AG04450 (cell line): ENCODE data around the gene FGF5. TPM values are rescaled to one million over a fixed set of nuclear protein-coding genes. Genes with fewer than 3 reads are reported as not detected.

ENCODE experiments used
- CTCF ChIA-PET: fragments of 300-600, 350-600 bp; formaldehyde crosslinking; extraction: SDS; loops from one replicate; lab custom pipeline; 2022; ENCODE audit warnings: antibody characterized with exemption, inconsistent platforms; lab: Charles Lee
- POLR2A ChIA-PET: fragments of 350-600 bp; formaldehyde crosslinking; extraction: SDS; loops from one replicate; lab custom pipeline; 2021; ENCODE audit warnings: antibody characterized with exemption, inconsistent platforms; lab: Yijun Ruan, JAX
- DNase-seq: peaks from one replicate; pipeline ENCODE4 v3.0.0-alpha.2; 2011; ENCODE audit warnings: low read depth, low spot score
- H3K27ac ChIP-seq: one replicate; pipeline ENCODE4 v1.5.1; 2012; ENCODE audit warnings: low read depth, low read length, control low read depth
- H3K27me3 ChIP-seq: one replicate; pipeline ENCODE4 v1.6.0; 2012; ENCODE audit warnings: low read length; ENCODE audit not compliant: control insufficient read depth, insufficient read depth
- H3K4me3 ChIP-seq: 2 replicates; pipeline ENCODE4 v1.5.1; 2011; ENCODE audit warnings: mild to moderate bottlenecking, low read depth, low read length, control low read depth
- H3K9me3 ChIP-seq: 2 replicates; pipeline ENCODE4 v1.5.1; 2012; ENCODE audit warnings: low read length; ENCODE audit not compliant: control insufficient read depth, insufficient read depth
- polyA plus RNA-seq: library from polyadenylated mRNA; depleted of rRNA; stranded (reverse); fragments of >200 nt; gene quantifications from 2 replicates; pipeline ENCODE4 v1.2.3, GENCODE V29; 2011
- TF ChIP-seq, protein P1 (sequence below): IDR thresholded peaks from 2 replicates; pipeline ENCODE4 v1.5.1; 2011; ENCODE audit warnings: low read depth, low read length, control low read depth, inconsistent platforms

Gene FGF5
- polyA plus RNA-seq, 1 experiment: 39.9 TPM

DNA sequence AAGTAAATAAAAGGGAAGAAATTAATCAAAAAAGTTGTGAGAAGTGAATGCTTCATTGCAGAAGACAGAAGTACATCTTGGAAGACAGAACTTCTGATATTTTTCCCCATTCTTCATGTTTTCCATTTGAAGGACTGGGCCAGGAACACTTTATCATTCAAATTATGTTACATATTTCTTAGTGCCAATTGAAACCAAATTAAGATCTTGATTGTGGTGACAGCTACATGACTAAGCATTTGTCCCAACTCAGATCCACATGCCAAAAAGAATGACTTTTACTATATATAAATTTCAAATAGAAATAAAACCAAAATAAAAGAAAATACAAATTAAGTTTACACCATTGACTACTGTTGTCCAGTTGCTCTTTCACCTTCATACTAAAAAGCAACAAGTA, 14.0 kb upstream of the FGF5 start:
- Histone ChIP-seq H3K27me3 (no peaks in the 10 kb centered on the region), H3K9me3 (no peaks in the 10 kb centered on the region), H3K27ac (no peak overlapping the region), H3K4me3 (no peak overlapping the region)
- TF ChIP-seq, protein P1, sequence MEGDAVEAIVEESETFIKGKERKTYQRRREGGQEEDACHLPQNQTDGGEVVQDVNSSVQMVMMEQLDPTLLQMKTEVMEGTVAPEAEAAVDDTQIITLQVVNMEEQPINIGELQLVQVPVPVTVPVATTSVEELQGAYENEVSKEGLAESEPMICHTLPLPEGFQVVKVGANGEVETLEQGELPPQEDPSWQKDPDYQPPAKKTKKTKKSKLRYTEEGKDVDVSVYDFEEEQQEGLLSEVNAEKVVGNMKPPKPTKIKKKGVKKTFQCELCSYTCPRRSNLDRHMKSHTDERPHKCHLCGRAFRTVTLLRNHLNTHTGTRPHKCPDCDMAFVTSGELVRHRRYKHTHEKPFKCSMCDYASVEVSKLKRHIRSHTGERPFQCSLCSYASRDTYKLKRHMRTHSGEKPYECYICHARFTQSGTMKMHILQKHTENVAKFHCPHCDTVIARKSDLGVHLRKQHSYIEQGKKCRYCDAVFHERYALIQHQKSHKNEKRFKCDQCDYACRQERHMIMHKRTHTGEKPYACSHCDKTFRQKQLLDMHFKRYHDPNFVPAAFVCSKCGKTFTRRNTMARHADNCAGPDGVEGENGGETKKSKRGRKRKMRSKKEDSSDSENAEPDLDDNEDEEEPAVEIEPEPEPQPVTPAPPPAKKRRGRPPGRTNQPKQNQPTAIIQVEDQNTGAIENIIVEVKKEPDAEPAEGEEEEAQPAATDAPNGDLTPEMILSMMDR: no peak
- ChIA-PET POLR2A (no interaction called here), CTCF (interaction anchor here (1.0 to 2.0 kb wide), 3 partner anchors 10 to 50 kb away, joined by 3 to 6 read pairs (median 4); no protein-coding TSS in a partner anchor)
- no peak for DNase-seq

DNA sequence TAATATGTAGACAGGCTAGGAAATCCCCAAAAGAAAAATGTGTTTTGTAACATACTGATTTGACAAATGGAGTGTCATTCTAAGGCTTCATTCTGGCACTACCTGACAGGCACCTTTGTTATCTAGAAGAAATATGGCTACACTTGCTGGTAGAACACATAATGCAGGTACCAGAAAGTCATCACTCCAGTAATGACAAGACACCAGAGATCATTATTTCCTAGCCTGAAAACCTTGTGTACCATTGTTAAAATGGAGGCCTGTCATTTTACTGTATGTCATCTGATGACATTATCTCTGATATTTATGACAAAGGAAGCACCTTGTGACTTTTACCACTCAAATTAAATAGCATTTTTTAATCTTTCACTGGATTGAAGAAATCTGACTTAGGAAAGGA, 13.5 kb upstream of the FGF5 start:
- ChIA-PET POLR2A (no interaction called here), CTCF (interaction anchor here (1.3 to 2.0 kb wide), 2 partner anchors 10 to 37 kb away, joined by 3 to 6 read pairs; no protein-coding TSS in a partner anchor)
- Histone ChIP-seq H3K27ac (no peak overlapping the region), H3K4me3 (no peak overlapping the region), H3K9me3 (no peaks in the 10 kb centered on the region), H3K27me3 (no peaks in the 10 kb centered on the region)
- no peak for DNase-seq
- TF ChIP-seq, protein P1: no peak

DNA sequence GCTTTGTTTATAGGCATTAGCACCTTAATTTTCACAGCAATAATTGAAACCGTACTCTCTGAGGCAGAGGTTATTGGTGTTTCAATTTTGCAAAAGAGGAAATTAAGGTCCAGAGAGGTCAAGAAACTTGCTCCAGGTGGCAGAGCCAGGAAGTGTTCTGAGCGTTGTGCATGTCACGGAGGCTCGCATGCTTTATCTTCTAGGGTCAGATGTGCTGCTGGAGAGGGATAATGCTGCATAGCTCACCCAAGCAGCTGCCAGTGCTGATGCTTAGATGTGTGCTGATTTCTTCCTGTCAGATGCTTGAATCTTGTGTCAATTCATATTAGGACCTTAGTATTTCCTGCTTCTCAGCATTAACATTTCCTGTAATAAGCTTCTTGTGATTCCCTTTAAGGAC, 13.0 kb upstream of the FGF5 start:
- H3K27me3 ChIP-seq: no peaks in the 10 kb centered on the region
- CTCF ChIA-PET: interaction anchor here (0.7 to 2.3 kb wide), 3 partner anchors 12 to 943 kb away, joined by 3 to 7 read pairs (median 6); no protein-coding TSS in a partner anchor
- H3K27ac ChIP-seq: no peak overlapping the region
- H3K9me3 ChIP-seq: no peaks in the 10 kb centered on the region
- POLR2A ChIA-PET: interaction anchor here (0.5 to 0.6 kb wide), 2 partner anchors 13 to 17 kb away, joined by 4 to 5 read pairs; partner anchors contain the start of gene FGF5
- H3K4me3 ChIP-seq: no peak overlapping the region
- TF ChIP-seq, protein P1: no peak
- no peak for DNase-seq

DNA sequence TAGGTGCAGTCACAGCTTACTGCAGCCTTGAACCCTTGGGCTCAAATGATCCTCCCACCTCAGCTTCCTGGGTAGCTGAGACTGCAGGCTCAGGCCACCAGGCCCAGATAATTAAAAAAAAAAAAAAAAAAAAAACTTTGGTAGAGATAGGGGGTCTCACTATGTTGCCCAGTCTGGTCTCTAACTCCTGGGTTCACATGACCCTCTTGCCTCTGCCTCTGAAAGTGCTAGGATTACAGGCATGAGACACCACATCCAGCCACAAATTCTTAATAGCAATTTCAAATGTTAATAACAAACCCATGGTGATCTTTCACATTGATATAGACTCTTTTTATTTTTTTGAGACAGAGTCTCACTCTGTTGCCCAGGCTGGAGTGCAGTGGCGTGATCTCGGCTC, 12.3 kb upstream of the FGF5 start:
- Histone ChIP-seq H3K27me3 (no peaks in the 10 kb centered on the region), H3K9me3 (no peaks in the 10 kb centered on the region), H3K4me3 (no peak overlapping the region), H3K27ac (no peak overlapping the region)
- TF ChIP-seq, protein P1: no peak
- POLR2A ChIA-PET: interaction anchor here (0.5 to 3.1 kb wide), 3 partner anchors 12 to 16 kb away, joined by 4 to 25 read pairs (median 5); partner anchors contain the start of gene FGF5
- no peak for DNase-seq
- CTCF ChIA-PET: interaction anchor here (0.7 to 2.3 kb wide), 2 partner anchors 11 to 942 kb away, joined by 3 to 7 read pairs; no protein-coding TSS in a partner anchor

DNA sequence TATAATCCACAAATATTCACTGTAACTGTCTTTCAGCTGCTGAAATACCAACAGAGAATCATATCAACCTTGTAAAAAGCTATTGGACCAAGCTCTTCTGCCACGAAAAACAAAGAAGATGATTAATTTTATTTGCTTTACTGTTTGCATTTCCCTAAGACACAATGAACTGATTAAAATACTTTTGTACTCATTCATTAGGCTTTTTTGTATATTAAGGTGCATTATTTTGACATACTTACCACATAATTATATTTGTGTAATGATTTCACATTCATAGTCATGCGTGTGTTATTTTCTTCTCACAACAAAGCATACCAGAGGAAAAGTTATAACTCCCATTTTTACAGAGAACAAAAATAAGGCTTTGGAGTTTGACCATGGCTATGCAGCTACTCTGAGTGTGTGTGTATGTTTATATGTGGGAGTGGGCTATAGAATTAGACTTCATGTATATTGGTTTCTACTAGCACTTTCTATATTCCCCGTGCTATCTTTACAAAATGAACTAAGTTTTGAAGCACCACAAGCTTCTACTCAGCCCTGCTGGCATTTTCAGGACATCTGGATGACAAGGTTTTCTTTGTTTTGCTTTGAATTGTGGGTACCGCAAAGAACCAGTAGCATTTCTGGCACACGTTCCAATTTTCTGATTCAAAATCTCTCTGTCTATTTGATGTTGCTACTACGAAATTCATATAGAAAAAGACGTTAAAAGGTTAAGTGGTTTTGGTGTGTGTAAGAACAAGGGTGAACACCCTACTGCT, 11.0 kb upstream of the FGF5 start:
- TF ChIP-seq, protein P1: no peak
- H3K4me3 ChIP-seq: no peak overlapping the region
- DNase-seq: no peak
- H3K9me3 ChIP-seq: no peaks in the 10 kb centered on the region
- CTCF ChIA-PET: interaction anchor here (0.9 to 2.3 kb wide), 5 partner anchors 8 to 106 kb away, joined by 3 to 7 read pairs (median 3); no protein-coding TSS in a partner anchor
- no peak overlapping the region for H3K27ac ChIP-seq
- POLR2A ChIA-PET: interaction anchor here (0.6 to 3.1 kb wide), 5 partner anchors 10 to 1205 kb away, joined by 3 to 25 read pairs (median 4); partner anchors contain the start of gene FGF5
- no peaks in the 10 kb centered on the region for H3K27me3 ChIP-seq
